ENCODE measurements around the gene DCTPP1. TPM values are rescaled to one million over a fixed set of nuclear protein-coding genes. Genes with fewer than 3 reads are reported as not detected.

DCTPP1 gene
- polyA plus RNA-seq, 2 of the 4 experiments (the other 2 are of a cell fraction), result 105 to 121 TPM

DNA sequence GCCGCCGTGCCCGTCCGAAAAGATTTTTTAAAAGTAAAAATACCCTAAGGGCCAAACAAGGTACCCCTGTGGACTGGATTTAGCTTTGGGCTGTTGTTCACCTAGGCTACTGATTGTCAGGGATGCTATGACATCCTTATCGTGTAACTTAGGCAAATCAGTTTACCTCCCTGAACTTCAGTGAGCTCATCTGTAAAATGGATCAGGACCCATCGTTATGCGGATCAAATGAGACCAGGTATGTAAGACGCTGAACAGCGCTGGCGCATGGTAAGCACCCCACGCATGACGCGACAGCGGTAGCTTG is 23.1 kb downstream of the DCTPP1 start:
- ChIA-PET POLR2A (interaction anchor here (1.0 to 2.1 kb wide), 6 partner anchors 9 to 36 kb away, joined by 3 to 16 read pairs (median 8); partner anchors contain the start of genes DCTPP1 and ZNF48), CTCF (interaction anchor here (1.2 to 7.5 kb wide), 7 partner anchors 10 to 294 kb away, joined by 3 to 149 read pairs (median 4); partner anchors contain the start of genes DCTPP1, GDPD3 and ZNF48)
- no peak for DNase-seq (ENCODE audit: low read depth in 1 of 2, low spot score in 1 of 2)
- Histone ChIP-seq H3K27ac (peak overlapping the region; percentile 80 to 92), H3K4me2 (peak overlapping the region; percentile 94), H3K4me3 (peak overlapping the region; percentile 62), H3K9me3 (no peaks in the 10 kb centered on the region), H3K4me1 (peaks cover 20% of the 10 kb centered on the region)
- TF ChIP-seq, protein P1, sequence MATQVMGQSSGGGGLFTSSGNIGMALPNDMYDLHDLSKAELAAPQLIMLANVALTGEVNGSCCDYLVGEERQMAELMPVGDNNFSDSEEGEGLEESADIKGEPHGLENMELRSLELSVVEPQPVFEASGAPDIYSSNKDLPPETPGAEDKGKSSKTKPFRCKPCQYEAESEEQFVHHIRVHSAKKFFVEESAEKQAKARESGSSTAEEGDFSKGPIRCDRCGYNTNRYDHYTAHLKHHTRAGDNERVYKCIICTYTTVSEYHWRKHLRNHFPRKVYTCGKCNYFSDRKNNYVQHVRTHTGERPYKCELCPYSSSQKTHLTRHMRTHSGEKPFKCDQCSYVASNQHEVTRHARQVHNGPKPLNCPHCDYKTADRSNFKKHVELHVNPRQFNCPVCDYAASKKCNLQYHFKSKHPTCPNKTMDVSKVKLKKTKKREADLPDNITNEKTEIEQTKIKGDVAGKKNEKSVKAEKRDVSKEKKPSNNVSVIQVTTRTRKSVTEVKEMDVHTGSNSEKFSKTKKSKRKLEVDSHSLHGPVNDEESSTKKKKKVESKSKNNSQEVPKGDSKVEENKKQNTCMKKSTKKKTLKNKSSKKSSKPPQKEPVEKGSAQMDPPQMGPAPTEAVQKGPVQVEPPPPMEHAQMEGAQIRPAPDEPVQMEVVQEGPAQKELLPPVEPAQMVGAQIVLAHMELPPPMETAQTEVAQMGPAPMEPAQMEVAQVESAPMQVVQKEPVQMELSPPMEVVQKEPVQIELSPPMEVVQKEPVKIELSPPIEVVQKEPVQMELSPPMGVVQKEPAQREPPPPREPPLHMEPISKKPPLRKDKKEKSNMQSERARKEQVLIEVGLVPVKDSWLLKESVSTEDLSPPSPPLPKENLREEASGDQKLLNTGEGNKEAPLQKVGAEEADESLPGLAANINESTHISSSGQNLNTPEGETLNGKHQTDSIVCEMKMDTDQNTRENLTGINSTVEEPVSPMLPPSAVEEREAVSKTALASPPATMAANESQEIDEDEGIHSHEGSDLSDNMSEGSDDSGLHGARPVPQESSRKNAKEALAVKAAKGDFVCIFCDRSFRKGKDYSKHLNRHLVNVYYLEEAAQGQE (IDR thresholded peaks at IDR 0.05), result no peak
- no peak for TF ChIP-seq FOXS1 (CRISPR knock-in tag; IDR thresholded peaks at IDR 0.05)
- TF ChIP-seq, protein P2, sequence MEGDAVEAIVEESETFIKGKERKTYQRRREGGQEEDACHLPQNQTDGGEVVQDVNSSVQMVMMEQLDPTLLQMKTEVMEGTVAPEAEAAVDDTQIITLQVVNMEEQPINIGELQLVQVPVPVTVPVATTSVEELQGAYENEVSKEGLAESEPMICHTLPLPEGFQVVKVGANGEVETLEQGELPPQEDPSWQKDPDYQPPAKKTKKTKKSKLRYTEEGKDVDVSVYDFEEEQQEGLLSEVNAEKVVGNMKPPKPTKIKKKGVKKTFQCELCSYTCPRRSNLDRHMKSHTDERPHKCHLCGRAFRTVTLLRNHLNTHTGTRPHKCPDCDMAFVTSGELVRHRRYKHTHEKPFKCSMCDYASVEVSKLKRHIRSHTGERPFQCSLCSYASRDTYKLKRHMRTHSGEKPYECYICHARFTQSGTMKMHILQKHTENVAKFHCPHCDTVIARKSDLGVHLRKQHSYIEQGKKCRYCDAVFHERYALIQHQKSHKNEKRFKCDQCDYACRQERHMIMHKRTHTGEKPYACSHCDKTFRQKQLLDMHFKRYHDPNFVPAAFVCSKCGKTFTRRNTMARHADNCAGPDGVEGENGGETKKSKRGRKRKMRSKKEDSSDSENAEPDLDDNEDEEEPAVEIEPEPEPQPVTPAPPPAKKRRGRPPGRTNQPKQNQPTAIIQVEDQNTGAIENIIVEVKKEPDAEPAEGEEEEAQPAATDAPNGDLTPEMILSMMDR (IDR thresholded peaks at IDR 0.05), result no peak
- TF ChIP-seq EP300 (IDR thresholded peaks at IDR 0.05), result no peak
- TF ChIP-seq, protein P3, sequence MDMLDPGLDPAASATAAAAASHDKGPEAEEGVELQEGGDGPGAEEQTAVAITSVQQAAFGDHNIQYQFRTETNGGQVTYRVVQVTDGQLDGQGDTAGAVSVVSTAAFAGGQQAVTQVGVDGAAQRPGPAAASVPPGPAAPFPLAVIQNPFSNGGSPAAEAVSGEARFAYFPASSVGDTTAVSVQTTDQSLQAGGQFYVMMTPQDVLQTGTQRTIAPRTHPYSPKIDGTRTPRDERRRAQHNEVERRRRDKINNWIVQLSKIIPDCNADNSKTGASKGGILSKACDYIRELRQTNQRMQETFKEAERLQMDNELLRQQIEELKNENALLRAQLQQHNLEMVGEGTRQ (IDR thresholded peaks at IDR 0.05), result no peak
- no peak for TF ChIP-seq SREBF2 (IDR thresholded peaks at IDR 0.05)
- no peak for TF ChIP-seq JUN (IDR thresholded peaks at IDR 0.05)
- TF ChIP-seq MAFK (IDR thresholded peaks at IDR 0.05; ENCODE audit: partially characterized antibody), result no peak
- TF ChIP-seq, protein P4, sequence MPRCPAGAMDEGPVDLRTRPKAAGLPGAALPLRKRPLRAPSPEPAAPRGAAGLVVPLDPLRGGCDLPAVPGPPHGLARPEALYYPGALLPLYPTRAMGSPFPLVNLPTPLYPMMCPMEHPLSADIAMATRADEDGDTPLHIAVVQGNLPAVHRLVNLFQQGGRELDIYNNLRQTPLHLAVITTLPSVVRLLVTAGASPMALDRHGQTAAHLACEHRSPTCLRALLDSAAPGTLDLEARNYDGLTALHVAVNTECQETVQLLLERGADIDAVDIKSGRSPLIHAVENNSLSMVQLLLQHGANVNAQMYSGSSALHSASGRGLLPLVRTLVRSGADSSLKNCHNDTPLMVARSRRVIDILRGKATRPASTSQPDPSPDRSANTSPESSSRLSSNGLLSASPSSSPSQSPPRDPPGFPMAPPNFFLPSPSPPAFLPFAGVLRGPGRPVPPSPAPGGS (IDR thresholded peaks at IDR 0.05), result no peak
- no peak for TF ChIP-seq POLR2AphosphoS2 (conservative IDR thresholded peaks at IDR 0.05; ENCODE audit: low read length)
- no peak for TF ChIP-seq HOXB5 (CRISPR knock-in tag; IDR thresholded peaks at IDR 0.05)
- TF ChIP-seq BHLHE40 (IDR thresholded peaks at IDR 0.05; ENCODE audit: low read depth, low read length), result no peak
- TF ChIP-seq HDAC2 (IDR thresholded peaks at IDR 0.05), result no peak
- TF ChIP-seq NR3C1 (IDR thresholded peaks at IDR 0.05), result no peak
- TF ChIP-seq FOSL2 (IDR thresholded peaks at IDR 0.05), result no peak
- TF ChIP-seq FOSL2 (CRISPR knock-in tag; IDR thresholded peaks at IDR 0.05), result no peak
- TF ChIP-seq, protein P5, sequence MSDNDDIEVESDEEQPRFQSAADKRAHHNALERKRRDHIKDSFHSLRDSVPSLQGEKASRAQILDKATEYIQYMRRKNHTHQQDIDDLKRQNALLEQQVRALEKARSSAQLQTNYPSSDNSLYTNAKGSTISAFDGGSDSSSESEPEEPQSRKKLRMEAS (IDR thresholded peaks at IDR 0.05), result no peak
- no peak for FAIRE-seq
- ATAC-seq, result no peak
- 46% methylated on average over 14 of the region's 14 CpGs for WGBS (ENCODE audit: missing lambda C conversion rate)

DNA sequence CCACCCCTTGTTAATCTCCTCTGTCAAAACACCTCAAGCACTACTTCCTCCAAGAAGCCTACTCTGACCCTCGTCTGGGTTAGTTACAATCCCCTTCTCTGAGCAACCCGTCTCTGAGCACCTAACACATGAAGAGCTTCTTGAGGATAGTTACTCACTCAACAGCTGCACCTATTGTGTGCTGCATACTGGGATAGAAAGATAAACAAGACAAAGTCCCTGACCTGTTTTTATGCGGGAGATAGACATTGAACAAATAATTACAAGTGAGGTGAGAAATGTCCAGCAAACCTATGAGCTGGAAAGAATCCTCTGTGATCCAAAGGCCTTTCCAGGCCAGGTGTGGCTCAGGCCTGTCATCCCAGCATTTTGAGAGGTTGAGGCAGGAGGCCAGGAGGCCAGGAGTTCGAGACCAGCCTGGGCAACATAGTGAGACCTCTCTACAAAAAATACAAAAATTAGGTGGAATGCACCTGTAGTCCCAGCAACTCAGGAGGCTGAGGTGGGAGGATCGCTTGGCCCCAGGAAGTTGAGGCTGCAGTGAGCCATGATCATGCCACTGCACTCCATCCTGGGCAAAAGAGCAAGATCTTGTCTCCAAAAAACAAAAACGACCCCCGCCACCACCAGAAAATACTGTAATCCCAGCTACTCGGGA is 27.9 kb downstream of the DCTPP1 start:
- ATAC-seq, result no peak
- Histone ChIP-seq H3K27ac (no peak overlapping the region), H3K4me1 (peaks cover 4% of the 10 kb centered on the region; the same call in 1 of the 3 replicates), H3K9me3 (no peaks in the 10 kb centered on the region), H3K4me2 (no peak overlapping the region; the same call in 2 of the 3 replicates), H3K4me3 (no peak overlapping the region)
- WGBS (ENCODE audit: missing lambda C conversion rate), result 68% methylated on average over 8 of the region's 8 CpGs
- peak in 1 of 2 experiments; percentile 35 for DNase-seq (ENCODE audit: low read depth in 1 of 2, low spot score in 1 of 2)
- TF ChIP-seq MAFK (IDR thresholded peaks at IDR 0.05; ENCODE audit: partially characterized antibody) (no peak), KDM1A (IDR thresholded peaks at IDR 0.05; ENCODE audit: low read depth) (no peak), SMC3 (IDR thresholded peaks at IDR 0.05) (no peak), RAD21 (conservative IDR thresholded peaks at IDR 0.05 in 1 of 2, IDR thresholded peaks at IDR 0.05 in 1 of 2) (no peak), TFCP2L1 (CRISPR knock-in tag; IDR thresholded peaks at IDR 0.05) (no peak), GATA3 (IDR thresholded peaks at IDR 0.05; ENCODE audit: borderline replicate concordance) (no peak), FOSB (CRISPR knock-in tag; IDR thresholded peaks at IDR 0.05) (no peak), JUN (IDR thresholded peaks at IDR 0.05) (no peak), RARB (CRISPR knock-in tag; IDR thresholded peaks at IDR 0.05) (no peak), FOXS1 (CRISPR knock-in tag; IDR thresholded peaks at IDR 0.05) (no peak)
- ChIA-PET CTCF (interaction anchor here (1.2 to 11.5 kb wide), 3 partner anchors 7 to 333 kb away, joined by 3 to 149 read pairs (median 3); partner anchors contain the start of gene ZNF771), POLR2A (interaction anchor here (0.6 kb wide), 1 partner anchor 232 kb away, joined by 7 read pairs; no protein-coding TSS in a partner anchor)
- no peak for FAIRE-seq

Measured in A549 (cell line).